ENCODE results near the gene CPN2.

- TF ChIP-seq POLR2A (IDR thresholded peaks at IDR 0.05): no peak
- TF ChIP-seq, protein P1, sequence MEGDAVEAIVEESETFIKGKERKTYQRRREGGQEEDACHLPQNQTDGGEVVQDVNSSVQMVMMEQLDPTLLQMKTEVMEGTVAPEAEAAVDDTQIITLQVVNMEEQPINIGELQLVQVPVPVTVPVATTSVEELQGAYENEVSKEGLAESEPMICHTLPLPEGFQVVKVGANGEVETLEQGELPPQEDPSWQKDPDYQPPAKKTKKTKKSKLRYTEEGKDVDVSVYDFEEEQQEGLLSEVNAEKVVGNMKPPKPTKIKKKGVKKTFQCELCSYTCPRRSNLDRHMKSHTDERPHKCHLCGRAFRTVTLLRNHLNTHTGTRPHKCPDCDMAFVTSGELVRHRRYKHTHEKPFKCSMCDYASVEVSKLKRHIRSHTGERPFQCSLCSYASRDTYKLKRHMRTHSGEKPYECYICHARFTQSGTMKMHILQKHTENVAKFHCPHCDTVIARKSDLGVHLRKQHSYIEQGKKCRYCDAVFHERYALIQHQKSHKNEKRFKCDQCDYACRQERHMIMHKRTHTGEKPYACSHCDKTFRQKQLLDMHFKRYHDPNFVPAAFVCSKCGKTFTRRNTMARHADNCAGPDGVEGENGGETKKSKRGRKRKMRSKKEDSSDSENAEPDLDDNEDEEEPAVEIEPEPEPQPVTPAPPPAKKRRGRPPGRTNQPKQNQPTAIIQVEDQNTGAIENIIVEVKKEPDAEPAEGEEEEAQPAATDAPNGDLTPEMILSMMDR (IDR thresholded peaks at IDR 0.05): no peak
Measured at GRCh38 chr3:194396539-194396858, 45.4 kb upstream of the CPN2 start.
